ENCODE measurements around the gene TRIM8.
"Not testable (repeated sequence)": the region's sequence is repeated elsewhere in the genome, so short reads cannot be mapped to it uniquely, and the experiment has no call there.

The TRIM8 gene

GRCh38 chr10:102670871-102671434 is 26.7 kb downstream of the TRIM8 start:
- DNase-seq (ENCODE audit: low read depth) = no peak

GRCh38 chr10:102673236-102673818 is 29.0 kb downstream of the TRIM8 start:
- no peak for DNase-seq (ENCODE audit: low read depth)

- DNase-seq (ENCODE audit: low read depth) = peak; percentile 84
Measured at GRCh38 chr10:102673819-102674511, 29.7 kb downstream of the TRIM8 start.

GRCh38 chr10:102674566-102674965 is 30.3 kb downstream of the TRIM8 start:
- DNase-seq (ENCODE audit: low read depth) = no peak

- no peak for DNase-seq (ENCODE audit: low read depth)
Measured at GRCh38 chr10:102675011-102675665, 30.9 kb downstream of the TRIM8 start.

DNA sequence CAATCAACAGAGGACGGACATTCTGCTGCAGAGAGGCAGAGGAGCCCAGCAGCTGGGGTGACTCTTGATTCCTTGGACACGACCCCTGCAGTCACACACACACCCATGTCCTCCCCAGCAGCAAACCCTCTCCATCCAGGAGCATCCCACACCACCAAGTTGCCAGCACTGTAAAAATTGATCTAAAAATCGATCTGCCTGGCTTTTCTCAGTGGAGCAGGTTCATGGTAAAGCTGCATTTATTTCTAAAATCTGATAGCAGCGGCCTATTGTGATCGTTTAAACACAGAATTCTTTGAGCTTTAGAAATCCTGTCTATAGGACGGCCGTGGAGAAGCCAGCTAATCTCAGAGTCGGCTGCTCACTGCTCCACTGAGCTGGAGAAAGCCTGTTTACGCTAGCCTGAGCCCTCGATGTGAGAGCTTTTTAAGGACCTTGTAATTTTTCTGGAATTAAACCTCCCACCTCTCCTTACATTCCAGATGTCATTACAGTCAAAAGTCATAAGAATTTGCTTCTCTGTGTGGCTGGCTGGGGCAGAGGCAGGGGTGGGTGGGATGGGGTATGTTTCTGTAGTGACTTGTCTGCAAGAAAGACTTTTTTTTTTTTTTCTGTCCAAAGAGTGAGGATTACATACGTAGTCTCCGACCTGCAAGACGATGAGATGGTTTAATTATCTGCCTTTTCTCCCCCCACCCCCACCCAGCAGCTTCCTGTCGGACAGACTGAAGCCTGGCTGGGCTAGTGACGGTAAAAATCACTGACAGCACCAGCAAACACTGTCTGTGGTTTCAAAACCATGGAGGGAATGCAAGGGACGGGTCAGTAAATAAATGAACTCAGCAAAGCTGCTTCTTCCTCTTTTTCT is 31.6 kb downstream of the TRIM8 start:
- DNase-seq (ENCODE audit: low read depth) = peak; percentile 99

- DNase-seq (ENCODE audit: low read depth) = no peak
Measured at GRCh38 chr10:102676534-102677315, 32.4 kb downstream of the TRIM8 start.

- no peak for DNase-seq (ENCODE audit: low read depth)
Measured at GRCh38 chr10:102677331-102678067, 33.2 kb downstream of the TRIM8 start.

GRCh38 chr10:102678068-102678400 is 33.8 kb downstream of the TRIM8 start:
- DNase-seq (ENCODE audit: low read depth) = no peak

GRCh38 chr10:102678842-102679289 is 34.6 kb downstream of the TRIM8 start:
- DNase-seq (ENCODE audit: low read depth) = peak; percentile 59

DNA sequence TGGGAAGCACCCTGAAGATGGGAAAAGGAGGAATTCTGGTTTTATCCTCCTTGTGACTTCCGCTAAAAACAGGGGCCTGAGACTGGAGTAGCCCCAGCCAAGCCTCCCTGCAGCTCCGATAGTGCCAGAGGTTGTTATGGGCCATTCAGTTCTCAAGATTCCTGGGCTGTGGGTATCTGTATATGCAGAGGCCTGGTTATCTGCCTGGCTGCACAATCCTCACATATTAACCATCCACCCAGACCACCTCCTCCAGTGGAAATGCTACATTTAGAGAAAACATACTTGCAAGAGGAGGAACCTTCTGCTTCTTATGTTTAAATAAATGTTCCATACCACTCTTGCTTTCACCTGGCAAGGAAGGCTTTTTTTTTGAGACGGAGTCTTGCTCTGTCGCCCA is 35.3 kb downstream of the TRIM8 start:
- no peak for DNase-seq (ENCODE audit: low read depth)

- no peak for DNase-seq (ENCODE audit: low read depth)
Measured at GRCh38 chr10:102681696-102682095, 37.4 kb downstream of the TRIM8 start.

GRCh38 chr10:102682416-102682815 is 38.1 kb downstream of the TRIM8 start:
- no peak for DNase-seq (ENCODE audit: low read depth)

DNA sequence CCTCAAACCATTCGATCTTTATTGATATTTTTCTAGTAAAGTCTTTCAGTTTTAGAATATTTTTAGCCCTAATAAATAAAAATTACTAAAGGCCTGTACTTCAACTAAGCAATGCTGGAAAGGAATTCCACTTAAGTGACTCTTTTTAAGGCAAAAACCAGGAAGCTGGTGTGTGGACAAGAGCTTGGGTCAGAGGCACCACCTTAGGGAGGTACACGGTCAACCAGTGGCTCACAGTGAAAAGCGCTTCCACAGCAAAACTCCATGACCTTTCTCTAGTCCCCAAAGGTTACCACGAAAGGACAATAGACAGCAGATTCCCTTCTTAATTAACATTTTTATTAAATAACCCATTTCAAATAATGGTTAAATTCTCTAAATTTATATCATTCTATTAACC is 38.7 kb downstream of the TRIM8 start:
- no peak for DNase-seq (ENCODE audit: low read depth)

GRCh38 chr10:102683736-102684135 is 39.5 kb downstream of the TRIM8 start:
- DNase-seq (ENCODE audit: low read depth) = no peak

DNA sequence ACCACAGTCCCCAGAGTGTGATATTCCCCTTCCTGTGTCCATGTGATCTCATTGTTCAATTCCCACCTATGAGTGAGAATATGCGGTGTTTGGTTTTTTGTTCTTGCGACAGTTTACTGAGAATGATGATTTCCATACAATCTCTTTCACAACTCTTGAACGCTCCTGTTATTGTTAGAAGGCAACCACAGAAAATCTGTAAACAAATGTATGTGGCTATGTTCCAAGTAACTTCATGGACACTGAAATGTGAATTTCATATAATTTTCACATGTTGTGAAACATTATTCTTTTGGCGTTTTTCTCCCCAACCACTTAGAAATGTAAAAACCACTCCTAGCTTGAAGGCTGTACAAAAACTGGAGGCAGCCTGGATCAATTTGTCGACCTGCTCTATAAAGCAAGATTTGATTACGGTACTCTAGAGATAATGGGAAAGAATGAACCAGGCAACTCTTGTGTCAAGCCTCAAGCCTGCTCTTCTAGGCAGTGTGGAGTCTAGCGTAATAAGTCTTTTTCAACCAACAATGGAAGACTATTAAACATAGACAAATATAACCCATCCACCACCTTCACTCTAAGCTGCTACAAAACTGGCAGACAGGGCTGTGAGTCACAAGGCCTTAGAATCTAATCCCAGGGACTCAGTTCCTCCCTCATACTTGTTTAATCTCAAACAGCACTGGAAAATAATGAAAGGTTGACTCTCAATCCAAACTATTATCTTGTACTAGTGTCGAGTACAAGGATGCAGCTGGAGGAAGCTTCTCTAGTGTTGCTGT is 47.2 kb downstream of the TRIM8 start:
- DNase-seq (ENCODE audit: low read depth) = peak; percentile 79

DNA sequence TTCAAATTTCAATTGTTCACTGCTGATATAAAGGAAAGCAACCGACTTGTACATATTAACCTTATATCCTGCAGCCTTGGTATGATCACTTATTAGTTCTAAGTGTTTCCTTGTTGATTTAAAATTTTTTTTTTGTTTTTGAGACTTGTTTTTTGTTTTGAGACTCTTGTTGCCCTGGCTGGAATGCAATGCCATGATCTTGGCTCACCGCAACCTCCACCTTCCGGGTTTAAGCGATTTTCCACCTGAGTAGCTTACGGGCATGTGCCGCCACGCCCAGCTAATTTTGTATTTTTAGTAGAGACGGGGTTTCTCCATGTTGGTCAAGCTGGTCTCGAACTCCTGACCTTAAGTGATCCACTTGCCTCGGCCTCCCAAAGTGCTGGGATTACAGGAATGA is 51.1 kb downstream of the TRIM8 start:
- not testable (repeated sequence) for DNase-seq (ENCODE audit: low read depth)

- no peak for DNase-seq (ENCODE audit: low read depth)
Measured at GRCh38 chr10:102696736-102697135, 52.5 kb downstream of the TRIM8 start.

DNA sequence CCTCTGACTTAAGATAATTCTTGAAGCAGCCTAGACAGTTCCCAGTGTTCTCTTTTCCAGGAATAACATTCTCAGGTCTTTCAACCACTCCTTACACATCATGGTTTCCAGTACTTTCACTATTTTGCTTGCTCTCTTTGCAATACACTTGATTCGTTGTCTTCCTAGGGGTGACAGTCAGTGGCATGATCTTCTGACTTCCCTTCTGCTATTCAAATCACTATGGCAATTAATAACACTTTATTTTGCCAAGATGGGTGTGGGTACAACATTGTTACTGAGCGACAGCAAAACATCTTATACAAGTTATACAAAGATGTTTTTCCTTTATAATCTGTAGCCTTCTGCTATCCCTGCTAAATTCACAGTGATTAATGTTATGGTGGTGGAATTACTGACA is 54.6 kb downstream of the TRIM8 start:
- no peak for DNase-seq (ENCODE audit: low read depth)

DNA sequence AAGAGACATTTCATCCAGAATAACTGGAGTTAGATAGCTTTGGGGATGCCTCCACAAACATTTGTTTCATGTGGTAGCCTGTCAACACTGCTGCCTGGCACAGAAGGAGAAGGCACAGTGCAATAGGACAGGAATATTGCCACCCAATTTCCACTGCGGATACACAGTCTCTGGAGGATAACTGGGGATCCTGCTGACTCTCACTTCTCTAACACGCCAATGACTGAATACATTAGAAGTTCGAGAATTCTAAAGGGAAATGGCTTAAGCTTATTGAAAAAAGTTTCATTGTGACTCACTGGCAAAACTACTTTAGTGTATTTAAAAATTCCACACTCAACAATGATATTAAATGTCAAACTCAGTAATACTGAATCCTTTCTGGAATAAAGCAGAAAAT is 57.0 kb downstream of the TRIM8 start:
- DNase-seq (ENCODE audit: low read depth) = peak; percentile 45
